Prostate gland (tissue), 2 donors: ENCODE data around the gene RAB3GAP1. TPM values are rescaled to one million over a fixed set of nuclear protein-coding genes. Genes with fewer than 3 reads are reported as not detected.

Experiments
- DNase-seq: peaks from one replicate; pipeline ENCODE4 v3.0.0-alpha.2; 2019; ENCODE audit warnings: low spot score
- H3K27ac ChIP-seq, 2 donors: fragments of 200-600 bp; sonication (generic); 2 replicates each; pipeline ENCODE4 v1.5.1; 2017 to 2019
- H3K27me3 ChIP-seq: fragments of 200-600 bp; sonication (generic); replicated peaks from 2 replicates; pipeline ENCODE4 v1.5.1; 2019; ENCODE audit not compliant: insufficient read depth
- H3K36me3 ChIP-seq, 2 donors: fragments of 200-600 bp; sonication (generic); 1 replicate in 1 of 2; 2 replicates in 1 of 2; pipeline versions ENCODE4 v1.5.1 to v1.8.1; 2017 to 2019
- H3K4me1 ChIP-seq: fragments of 200-600 bp; sonication (generic); replicated peaks from 2 replicates; pipeline ENCODE4 v1.5.1; 2019
- H3K4me3 ChIP-seq, 2 donors: fragments of 200-600 bp; sonication (generic); 2 replicates each; pipeline ENCODE4 v1.5.1; 2017 to 2019
- H3K9me3 ChIP-seq: fragments of 200-600 bp; sonication (generic); 2 replicates; pipeline ENCODE4 v1.5.1; 2017
- POLR2A ChIP-seq: fragments of 450-650 bp; IDR thresholded peaks from one replicate; pipeline ENCODE4 v1.6.1; 2016; ENCODE audit warnings: antibody characterized with exemption, mild to moderate bottlenecking
- POLR2AphosphoS5 ChIP-seq: sonication (generic); formaldehyde crosslinking; IDR thresholded peaks from one replicate; pipeline ENCODE4 v1.6.1; 2017; ENCODE audit warnings: antibody characterized with exemption
- WGBS: methylation state at CpG from one replicate; pipeline ENCODE4 v1.1.5; 2018; 5-methylcytosine and 5-hydroxymethylcytosine counted together
- intact Hi-C: fragments of 100-400 bp; cut with DNase I; formaldehyde crosslinking; loops from one replicate; pipeline ENCODE4 v1.14.2; 2022
- total RNA-seq, 2 donors: library from RNA; depleted of rRNA; stranded (reverse); fragments of >200 nt; gene quantifications; one replicate each; pipeline ENCODE4 v1.1.0, GENCODE V29; 2016
- TF ChIP-seq, protein P1 (sequence below), 4 experiments: fragments of 200-600 bp in 2 of 4; fragments of 450-650 bp in 2 of 4; sonication (generic) in 2 of 4; IDR thresholded peaks; 1 replicate in 3 of 4; 2 replicates in 1 of 4; pipeline ENCODE4 v1.5.1; 2016 to 2019; ENCODE audit warnings: antibody characterized with exemption in 4 of 4, mild to moderate bottlenecking in 2 of 4, moderate library complexity in 2 of 4

The RAB3GAP1 gene
- total RNA-seq, 2 donors from 2014 or later, result 43.4 to 54.6 TPM

DNA sequence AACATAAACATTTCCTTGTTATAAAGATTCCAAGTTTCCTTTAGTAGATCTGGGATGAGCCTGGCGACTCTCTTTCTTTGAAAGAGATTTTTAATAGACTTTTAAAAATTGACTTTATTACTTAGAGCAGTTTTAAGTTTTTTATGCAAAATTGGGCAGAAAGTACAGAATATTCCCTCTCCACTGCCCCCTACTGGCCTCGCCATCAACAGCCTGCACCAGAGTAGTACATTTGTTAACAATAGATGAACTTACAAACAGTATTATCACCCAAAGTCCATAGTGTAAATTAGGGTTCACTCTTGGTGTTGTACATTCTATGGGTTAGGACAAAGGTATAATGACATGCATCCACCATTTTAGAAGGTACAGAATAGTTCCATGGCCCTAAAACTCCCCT, 8.7 kb upstream of the RAB3GAP1 start:
- Histone ChIP-seq H3K27ac (no peak overlapping the region), H3K4me3 (no peak overlapping the region), H3K9me3 (no peaks in the 10 kb centered on the region), H3K36me3 (no peaks in the 10 kb centered on the region), H3K4me1 (no peaks in the 10 kb centered on the region), H3K27me3 (no peaks in the 10 kb centered on the region)
- TF ChIP-seq, protein P1, sequence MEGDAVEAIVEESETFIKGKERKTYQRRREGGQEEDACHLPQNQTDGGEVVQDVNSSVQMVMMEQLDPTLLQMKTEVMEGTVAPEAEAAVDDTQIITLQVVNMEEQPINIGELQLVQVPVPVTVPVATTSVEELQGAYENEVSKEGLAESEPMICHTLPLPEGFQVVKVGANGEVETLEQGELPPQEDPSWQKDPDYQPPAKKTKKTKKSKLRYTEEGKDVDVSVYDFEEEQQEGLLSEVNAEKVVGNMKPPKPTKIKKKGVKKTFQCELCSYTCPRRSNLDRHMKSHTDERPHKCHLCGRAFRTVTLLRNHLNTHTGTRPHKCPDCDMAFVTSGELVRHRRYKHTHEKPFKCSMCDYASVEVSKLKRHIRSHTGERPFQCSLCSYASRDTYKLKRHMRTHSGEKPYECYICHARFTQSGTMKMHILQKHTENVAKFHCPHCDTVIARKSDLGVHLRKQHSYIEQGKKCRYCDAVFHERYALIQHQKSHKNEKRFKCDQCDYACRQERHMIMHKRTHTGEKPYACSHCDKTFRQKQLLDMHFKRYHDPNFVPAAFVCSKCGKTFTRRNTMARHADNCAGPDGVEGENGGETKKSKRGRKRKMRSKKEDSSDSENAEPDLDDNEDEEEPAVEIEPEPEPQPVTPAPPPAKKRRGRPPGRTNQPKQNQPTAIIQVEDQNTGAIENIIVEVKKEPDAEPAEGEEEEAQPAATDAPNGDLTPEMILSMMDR (IDR thresholded peaks at IDR 0.05), result no peak
- TF ChIP-seq POLR2A, result no peak
- no peak for TF ChIP-seq POLR2AphosphoS5
- DNase-seq, result no peak
- intact Hi-C loops, result no loop called here
- WGBS, result 58% methylated on average over 2 of the region's 2 CpGs

DNA sequence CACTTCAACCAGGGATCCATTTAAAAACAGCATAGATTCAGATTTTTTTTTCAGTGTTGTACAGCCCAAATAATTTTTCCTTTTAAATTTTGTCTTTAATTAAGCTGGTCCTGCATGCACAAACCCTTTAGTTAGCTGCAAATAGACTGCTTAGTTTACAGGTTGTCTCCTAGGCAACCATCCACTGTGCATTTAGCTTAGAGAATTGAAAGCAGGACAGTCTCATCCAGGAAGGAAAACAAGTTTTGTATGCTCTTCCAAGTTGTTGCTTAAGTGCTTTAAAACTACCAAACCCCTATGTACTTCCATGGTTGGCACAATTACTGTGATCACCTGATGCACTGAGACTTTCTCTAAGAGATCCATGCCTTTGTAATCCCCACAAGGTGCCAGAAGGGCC, 4.8 kb upstream of the RAB3GAP1 start, which contains the start of gene MAP3K19:
MAP3K19 (minus strand) TSS at position 148 of the 400 bp plus-strand sequence. CDS start 22,800 bp downstream, outside the sequence.
- no peaks in the 10 kb centered on the region for H3K9me3 ChIP-seq
- H3K27me3 ChIP-seq, result no peaks in the 10 kb centered on the region
- peak; percentile 28 for DNase-seq
- no peak within 1 kb of the TSS for H3K4me3 ChIP-seq
- no peaks in the 10 kb centered on the region for H3K4me1 ChIP-seq
- H3K36me3 ChIP-seq, result no peaks in the 10 kb centered on the region
- intact Hi-C loops, result no loop called here
- TF ChIP-seq, protein P1 (IDR thresholded peaks at IDR 0.05), result no peak
- TF ChIP-seq POLR2A (no peak), POLR2AphosphoS5 (peak; percentile 57)
- H3K27ac ChIP-seq, result no peak within 1 kb of the TSS

DNA sequence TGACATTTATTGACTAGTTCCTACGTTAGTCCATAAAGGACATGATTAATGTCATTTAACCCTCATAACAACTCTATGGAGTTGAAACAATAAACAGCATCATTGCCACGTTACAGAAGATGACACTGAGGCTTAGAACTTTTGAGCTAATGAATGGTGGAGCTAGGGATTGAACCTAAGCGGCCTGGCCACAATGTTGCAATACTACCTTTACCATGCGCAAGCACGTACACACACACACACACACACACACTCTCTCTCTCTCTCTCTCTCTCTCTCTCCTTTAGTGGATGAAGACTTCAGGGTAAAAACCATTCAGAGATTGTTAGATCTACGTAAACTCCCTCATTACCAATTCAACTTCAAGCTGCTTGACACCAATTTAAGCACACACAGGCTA, 4.0 kb upstream of the RAB3GAP1 start:
- no peak for DNase-seq
- TF ChIP-seq POLR2A (no peak), POLR2AphosphoS5 (no peak)
- TF ChIP-seq, protein P1 (IDR thresholded peaks at IDR 0.05), result no peak
- 74% methylated on average over 6 of the region's 6 CpGs for WGBS
- H3K4me3 ChIP-seq, result no peak overlapping the region
- no peaks in the 10 kb centered on the region for H3K27me3 ChIP-seq
- H3K9me3 ChIP-seq, result no peaks in the 10 kb centered on the region
- H3K36me3 ChIP-seq, result no peaks in the 10 kb centered on the region
- intact Hi-C loops, result no loop called here
- no peaks in the 10 kb centered on the region for H3K4me1 ChIP-seq
- no peak overlapping the region for H3K27ac ChIP-seq

DNA sequence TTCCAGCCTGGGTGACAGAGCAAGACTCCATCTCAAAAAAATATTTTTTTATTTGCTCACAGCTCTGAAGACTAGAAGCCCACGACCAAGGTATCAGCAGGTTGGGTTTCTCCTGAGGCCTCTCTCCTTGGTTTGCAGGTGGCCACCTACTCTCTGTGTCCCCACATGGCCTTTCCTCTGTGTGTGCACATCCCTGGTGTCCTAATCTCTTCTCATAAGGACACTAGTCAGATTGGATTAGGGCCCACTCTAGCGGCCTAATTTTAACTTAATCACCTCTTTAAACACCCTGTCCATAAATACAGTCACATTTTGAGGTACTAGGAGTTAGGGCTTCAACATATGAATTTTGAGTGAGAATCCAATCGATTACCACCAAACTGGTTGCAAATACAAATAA, 2.0 kb upstream of the RAB3GAP1 start:
- Histone ChIP-seq H3K36me3 (no peaks in the 10 kb centered on the region), H3K4me3 (no peak overlapping the region), H3K9me3 (no peaks in the 10 kb centered on the region), H3K4me1 (no peaks in the 10 kb centered on the region), H3K27me3 (no peaks in the 10 kb centered on the region), H3K27ac (no peak overlapping the region)
- intact Hi-C loops, result loop anchor here (5.0 kb wide), 1 partner anchor 482 kb away; the partner anchor contains the start of genes R3HDM1 and ZRANB3
- DNase-seq, result no peak
- WGBS, result 80% methylated on average over 3 of the region's 3 CpGs
- TF ChIP-seq, protein P1 (IDR thresholded peaks at IDR 0.05), result no peak
- TF ChIP-seq POLR2AphosphoS5 (no peak), POLR2A (no peak)

DNA sequence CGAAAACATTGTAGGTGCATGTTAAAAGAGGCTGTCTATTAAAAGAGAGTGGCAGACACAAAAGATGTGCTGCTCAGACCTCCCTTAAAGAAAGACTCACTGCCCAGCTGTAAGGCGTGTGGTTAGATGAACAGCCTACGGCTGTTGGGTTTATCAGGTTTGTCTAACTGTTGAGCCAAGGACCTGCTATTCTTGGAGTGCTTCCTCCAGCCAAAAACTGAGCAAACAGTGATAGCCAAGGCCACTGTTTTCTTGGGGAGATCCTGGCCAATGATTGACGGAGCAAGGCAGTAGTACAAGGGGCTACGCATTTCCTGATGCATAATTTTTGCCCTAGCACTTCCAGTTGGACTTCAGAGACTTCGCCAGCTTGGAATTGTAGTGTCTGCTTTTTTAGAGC, 1.4 kb upstream of the RAB3GAP1 start:
- Histone ChIP-seq H3K27ac (no peak overlapping the region), H3K9me3 (no peaks in the 10 kb centered on the region), H3K27me3 (no peaks in the 10 kb centered on the region), H3K4me3 (no peak overlapping the region), H3K36me3 (no peaks in the 10 kb centered on the region), H3K4me1 (no peaks in the 10 kb centered on the region)
- TF ChIP-seq POLR2A, result no peak
- TF ChIP-seq POLR2AphosphoS5, result no peak
- TF ChIP-seq, protein P1 (IDR thresholded peaks at IDR 0.05), result no peak
- intact Hi-C loops, result loop anchor here (5.0 kb wide), 1 partner anchor 482 kb away; the partner anchor contains the start of genes R3HDM1 and ZRANB3
- peak; percentile 8 for DNase-seq
- WGBS, result 70% methylated on average over 6 of the region's 6 CpGs
